WTC11 (cell line): ENCODE measurements around the gene HEPACAM. TPM values are rescaled to one million over a fixed set of nuclear protein-coding genes. Genes with fewer than 3 reads are reported as not detected.

Experiments
- ATAC-seq: fragments of 200-7000 bp; cut with Tn5 transposase; 2 replicates; pipeline ENCODE4 v1.10.0; 2021; ENCODE audit warnings: mild to moderate bottlenecking, moderate library complexity
- CTCF ChIA-PET: fragments of 300-600 bp; sonication (Branson Sonifier 250); formaldehyde crosslinking; loops from one replicate; lab custom pipeline; 2021; ENCODE audit warnings: antibody characterized with exemption; lab: Charles Lee
- POLR2A ChIA-PET: fragments of 350-600 bp; sonication (Branson Sonifier 250); formaldehyde crosslinking; loops from one replicate; lab custom pipeline; 2021; ENCODE audit warnings: antibody characterized with exemption; lab: Charles Lee
- DNase-seq: peaks from one replicate; pipeline ENCODE4 v3.0.0; 2021; ENCODE audit warnings: low spot score
- H3K27ac Mint-ChIP-seq: 2 replicates; pipeline ENCODE4 v1.8.0; 2021; ENCODE audit warnings: mixed read lengths
- H3K27me3 Mint-ChIP-seq: 2 replicates; pipeline ENCODE4 v1.8.0; 2021; ENCODE audit warnings: low read depth, mild to moderate bottlenecking, moderate library complexity, mixed read lengths
- H3K36me3 Mint-ChIP-seq: 2 replicates; pipeline ENCODE4 v1.8.0; 2021; ENCODE audit warnings: mixed read lengths
- H3K4me1 Mint-ChIP-seq: 2 replicates; pipeline ENCODE4 v1.8.0; 2022; ENCODE audit warnings: mixed read lengths
- H3K4me3 Mint-ChIP-seq: 2 replicates; pipeline ENCODE4 v1.8.0; 2021; ENCODE audit warnings: mild to moderate bottlenecking, moderate library complexity, mixed read lengths
- H3K9me3 Mint-ChIP-seq: 2 replicates; pipeline ENCODE4 v1.8.0; 2021; ENCODE audit warnings: mixed read lengths
- ETV6 ChIP-seq: sonication (generic); formaldehyde crosslinking; IDR thresholded peaks from 2 replicates; pipeline ENCODE4 v1.8.1; 2022; ENCODE audit warnings: mild to moderate bottlenecking, missing genetic modification reagents
- FOXJ3 ChIP-seq: sonication (generic); formaldehyde crosslinking; IDR thresholded peaks from 2 replicates; pipeline ENCODE4 v1.9.0; 2021; ENCODE audit warnings: missing genetic modification reagents, mild to moderate bottlenecking, borderline replicate concordance
- GTF2I ChIP-seq: fragments of 250-450 bp; sonication (Bioruptor Pico); conservative IDR thresholded peaks from 2 replicates; pipeline ENCODE4 v1.4.0; 2021; ENCODE audit warnings: mild to moderate bottlenecking
- HMGA2 ChIP-seq: fragments of 250-450 bp; sonication (Bioruptor Pico); IDR thresholded peaks from 2 replicates; pipeline ENCODE4 v1.4.0; 2021; ENCODE audit warnings: mild to moderate bottlenecking, moderate library complexity
- IRF2 ChIP-seq: sonication (generic); formaldehyde crosslinking; IDR thresholded peaks from 2 replicates; pipeline ENCODE4 v1.8.0; 2022; ENCODE audit warnings: low read depth, missing genetic modification reagents, borderline replicate concordance
- KAT7 ChIP-seq: sonication (generic); formaldehyde crosslinking; IDR thresholded peaks from 2 replicates; pipeline ENCODE4 v1.8.1; 2023; ENCODE audit warnings: missing genetic modification reagents, mild to moderate bottlenecking, borderline replicate concordance
- MYBL2 ChIP-seq: sonication (generic); formaldehyde crosslinking; IDR thresholded peaks from 2 replicates; pipeline ENCODE4 v1.8.1; 2023; ENCODE audit warnings: mild to moderate bottlenecking, moderate library complexity, missing genetic modification reagents
- PREB ChIP-seq: sonication (generic); formaldehyde crosslinking; IDR thresholded peaks from 2 replicates; pipeline ENCODE4 v1.8.1; 2022; ENCODE audit warnings: mild to moderate bottlenecking, missing genetic modification reagents, moderate library complexity, borderline replicate concordance
- SMAD3 ChIP-seq: sonication (generic); formaldehyde crosslinking; IDR thresholded peaks from 2 replicates; pipeline ENCODE4 v1.8.0; 2022; ENCODE audit warnings: missing genetic modification reagents, mild to moderate bottlenecking, borderline replicate concordance
- ZBTB21 ChIP-seq: sonication (generic); formaldehyde crosslinking; IDR thresholded peaks from 2 replicates; pipeline ENCODE4 v1.8.1; 2023; ENCODE audit warnings: mild to moderate bottlenecking, missing genetic modification reagents, borderline replicate concordance
- ZNF219 ChIP-seq: sonication (generic); formaldehyde crosslinking; IDR thresholded peaks from 2 replicates; pipeline ENCODE4 v1.8.0; 2023; ENCODE audit warnings: missing genetic modification reagents, mild to moderate bottlenecking, borderline replicate concordance
- ZNF396 ChIP-seq: fragments of 250-450 bp; sonication (Bioruptor Pico); IDR thresholded peaks from 2 replicates; pipeline ENCODE4 v1.8.0; 2021; ENCODE audit warnings: mild to moderate bottlenecking, moderate library complexity, borderline replicate concordance
- ZNF416 ChIP-seq: fragments of 250-450 bp; sonication (Bioruptor Pico); IDR thresholded peaks from 2 replicates; pipeline ENCODE4 v1.9.0; 2021; ENCODE audit warnings: mild to moderate bottlenecking, inconsistent platforms
- total RNA-seq: library from RNA; stranded (reverse); gene quantifications from 3 replicates; pipeline ENCODE4 v1.2.3, GENCODE V29; 2021
- TF ChIP-seq, protein P1 (sequence below): sonication (generic); formaldehyde crosslinking; IDR thresholded peaks from 2 replicates; pipeline ENCODE4 v1.8.0; 2022; ENCODE audit warnings: mild to moderate bottlenecking, missing genetic modification reagents
- TF ChIP-seq, protein P2 (sequence below): fragments of 250-450 bp; sonication (Bioruptor Pico); conservative IDR thresholded peaks from 2 replicates; pipeline ENCODE4 v1.9.0; 2021; ENCODE audit warnings: mild to moderate bottlenecking
- TF ChIP-seq, protein P3 (sequence below): sonication (generic); formaldehyde crosslinking; IDR thresholded peaks from 2 replicates; pipeline ENCODE4 v1.8.1; 2022; ENCODE audit warnings: missing genetic modification reagents, borderline replicate concordance

The HEPACAM gene
- total RNA-seq, 1 experiment from 2014 or later: not detected

DNA sequence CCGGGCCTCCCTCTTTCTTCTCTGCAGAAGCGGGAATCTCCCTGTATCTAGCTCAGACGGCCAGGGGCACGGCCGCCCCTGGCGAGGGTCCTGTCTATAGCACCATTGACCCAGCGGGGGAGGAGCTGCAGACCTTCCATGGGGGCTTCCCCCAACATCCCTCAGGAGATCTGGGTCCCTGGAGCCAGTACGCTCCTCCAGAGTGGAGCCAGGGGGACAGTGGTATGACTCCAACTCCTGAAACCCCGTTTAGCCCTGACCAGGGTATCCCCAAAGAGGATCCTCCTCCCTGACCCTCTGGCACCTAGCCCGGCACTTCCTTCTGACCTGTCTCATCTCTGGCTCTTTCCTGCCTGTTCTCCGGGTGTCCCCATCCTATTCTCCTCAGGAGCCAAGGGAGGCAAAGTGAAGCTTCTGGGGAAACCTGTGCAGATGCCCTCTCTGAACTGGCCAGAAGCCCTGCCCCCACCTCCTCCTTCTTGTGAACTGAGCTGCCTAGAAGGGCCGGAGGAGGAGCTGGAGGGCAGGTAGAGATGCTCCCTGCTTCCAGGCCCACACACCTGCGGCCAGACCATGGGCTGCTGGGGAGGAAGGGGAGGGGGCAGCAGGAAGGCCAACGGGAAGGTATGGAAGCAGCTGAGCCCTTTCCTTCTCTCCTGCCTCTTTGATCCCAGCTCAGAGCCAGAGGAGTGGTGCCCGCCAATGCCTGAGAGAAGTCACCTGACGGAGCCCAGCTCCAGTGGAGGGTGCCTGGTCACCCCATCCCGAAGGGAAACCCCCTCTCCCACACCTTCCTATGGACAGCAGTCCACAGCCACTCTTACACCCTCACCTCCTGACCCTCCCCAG is 57.7 kb downstream of the HEPACAM start (continued):
- TF ChIP-seq, protein P1, sequence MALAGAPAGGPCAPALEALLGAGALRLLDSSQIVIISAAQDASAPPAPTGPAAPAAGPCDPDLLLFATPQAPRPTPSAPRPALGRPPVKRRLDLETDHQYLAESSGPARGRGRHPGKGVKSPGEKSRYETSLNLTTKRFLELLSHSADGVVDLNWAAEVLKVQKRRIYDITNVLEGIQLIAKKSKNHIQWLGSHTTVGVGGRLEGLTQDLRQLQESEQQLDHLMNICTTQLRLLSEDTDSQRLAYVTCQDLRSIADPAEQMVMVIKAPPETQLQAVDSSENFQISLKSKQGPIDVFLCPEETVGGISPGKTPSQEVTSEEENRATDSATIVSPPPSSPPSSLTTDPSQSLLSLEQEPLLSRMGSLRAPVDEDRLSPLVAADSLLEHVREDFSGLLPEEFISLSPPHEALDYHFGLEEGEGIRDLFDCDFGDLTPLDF: no peak
- no peak for TF ChIP-seq FOXJ3 (CRISPR knock-in tag)
- no peak for TF ChIP-seq KAT7
- TF ChIP-seq GTF2I (CRISPR knock-in tag): no peak
- TF ChIP-seq PREB (CRISPR knock-in tag): no peak
- TF ChIP-seq SMAD3 (CRISPR knock-in tag): no peak
- no peak for TF ChIP-seq ETV6 (CRISPR knock-in tag)
- TF ChIP-seq HMGA2 (CRISPR knock-in tag): no peak
- TF ChIP-seq, protein P2, sequence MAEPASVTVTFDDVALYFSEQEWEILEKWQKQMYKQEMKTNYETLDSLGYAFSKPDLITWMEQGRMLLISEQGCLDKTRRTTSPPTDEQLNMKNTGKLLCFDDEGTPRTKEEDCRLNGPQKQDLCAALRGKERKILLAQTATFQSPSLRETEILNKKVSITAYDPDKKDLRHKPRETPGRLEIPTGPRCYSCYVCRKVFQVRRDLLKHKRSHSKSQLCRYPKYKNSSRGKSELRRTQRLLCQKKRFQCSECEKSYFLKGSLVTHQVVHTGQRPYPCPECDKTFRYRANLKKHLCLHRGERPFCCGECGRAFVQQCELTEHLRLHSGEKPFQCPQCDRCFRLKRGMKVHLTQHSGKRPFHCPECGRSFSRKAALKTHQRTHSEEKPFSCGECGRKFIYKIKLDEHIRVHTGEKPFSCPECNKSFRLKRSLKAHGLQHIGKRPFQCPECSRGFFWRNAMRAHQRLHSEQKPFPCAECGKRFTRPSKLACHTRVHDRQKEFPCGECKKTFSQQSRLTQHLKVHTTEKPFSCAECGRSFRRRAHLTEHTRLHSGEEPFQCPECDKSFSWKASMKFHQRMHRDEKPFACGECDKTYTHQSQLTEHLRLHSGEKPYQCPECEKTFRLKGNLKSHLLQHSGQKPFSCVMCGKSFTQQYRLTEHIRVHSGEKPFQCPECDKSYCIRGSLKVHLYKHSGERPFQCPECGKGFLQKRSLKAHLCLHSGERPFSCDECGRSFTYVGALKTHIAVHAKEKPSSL (CRISPR knock-in tag): no peak
- TF ChIP-seq ZNF416 (CRISPR knock-in tag): no peak
- no peak for TF ChIP-seq MYBL2 (CRISPR knock-in tag)
- no peak for TF ChIP-seq ZNF396
- TF ChIP-seq, protein P3, sequence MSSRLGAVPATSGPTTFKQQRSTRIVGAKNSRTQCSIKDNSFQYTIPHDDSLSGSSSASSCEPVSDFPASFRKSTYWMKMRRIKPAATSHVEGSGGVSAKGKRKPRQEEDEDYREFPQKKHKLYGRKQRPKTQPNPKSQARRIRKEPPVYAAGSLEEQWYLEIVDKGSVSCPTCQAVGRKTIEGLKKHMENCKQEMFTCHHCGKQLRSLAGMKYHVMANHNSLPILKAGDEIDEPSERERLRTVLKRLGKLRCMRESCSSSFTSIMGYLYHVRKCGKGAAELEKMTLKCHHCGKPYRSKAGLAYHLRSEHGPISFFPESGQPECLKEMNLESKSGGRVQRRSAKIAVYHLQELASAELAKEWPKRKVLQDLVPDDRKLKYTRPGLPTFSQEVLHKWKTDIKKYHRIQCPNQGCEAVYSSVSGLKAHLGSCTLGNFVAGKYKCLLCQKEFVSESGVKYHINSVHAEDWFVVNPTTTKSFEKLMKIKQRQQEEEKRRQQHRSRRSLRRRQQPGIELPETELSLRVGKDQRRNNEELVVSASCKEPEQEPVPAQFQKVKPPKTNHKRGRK (CRISPR knock-in tag): no peak
- no peak for TF ChIP-seq ZNF219 (CRISPR knock-in tag)
- TF ChIP-seq, all 79 proteins: peak for 0

GRCh38 chr11:124877631-124877909 is 58.3 kb downstream of the HEPACAM start:
- CTCF ChIA-PET: interaction anchor here (1.3 to 3.4 kb wide), 5 partner anchors 11 to 469 kb away, joined by 3 to 40 read pairs (median 4); partner anchors contain the start of genes CCDC15 and ROBO3
- POLR2A ChIA-PET: interaction anchor here (0.6 kb wide), 1 partner anchor 388 kb away, joined by 3 read pairs; no protein-coding TSS in a partner anchor
- Mint-ChIP-seq H3K36me3 (no peaks in the 10 kb centered on the region), H3K4me3 (peak overlapping the region; percentile 75), H3K27me3 (peaks cover 49% of the 10 kb centered on the region), H3K9me3 (no peaks in the 10 kb centered on the region), H3K4me1 (peaks cover 22% of the 10 kb centered on the region), H3K27ac (no peak overlapping the region)
- no peak for ATAC-seq
- DNase-seq: no peak
- TF ChIP-seq IRF2 (CRISPR knock-in tag) (no peak), ZBTB21 (CRISPR knock-in tag) (0 out of 2 replicates have a peak, but pooled peaks have one; percentile 1)
